HepG2 (cell line): ENCODE data around the gene MFRP. TPM values are rescaled to one million over a fixed set of nuclear protein-coding genes. Genes with fewer than 3 reads are reported as not detected.

ENCODE experiments used
- ASH2L ChIP-seq: fragments of 300-600, 200-600 bp; sonication (generic); IDR thresholded peaks from 2 replicates; pipeline ENCODE4 v1.7.0; 2017; ENCODE audit warnings: low read depth, mild to moderate bottlenecking, moderate library complexity, mixed read lengths, low read length; ENCODE audit not compliant: insufficient read length
- ATF2 ChIP-seq: sonication (generic); formaldehyde crosslinking; IDR thresholded peaks from 2 replicates; pipeline ENCODE4 v1.4.0; 2020; ENCODE audit warnings: missing genetic modification reagents
- ATF5 ChIP-seq: sonication (generic); formaldehyde crosslinking; IDR thresholded peaks from 2 replicates; pipeline ENCODE4 v1.4.0; 2020; ENCODE audit warnings: mild to moderate bottlenecking, low read depth, missing genetic modification reagents
- CAMTA2 ChIP-seq: sonication (generic); formaldehyde crosslinking; IDR thresholded peaks from 2 replicates; pipeline ENCODE4 v1.4.0; 2020; ENCODE audit warnings: mild to moderate bottlenecking, missing genetic modification reagents, borderline replicate concordance
- ELF1 ChIP-seq: sonication (generic); formaldehyde crosslinking; IDR thresholded peaks from 2 replicates; pipeline ENCODE4 v1.4.0; 2020; ENCODE audit warnings: missing genetic modification reagents
- KDM1A ChIP-seq: IDR thresholded peaks from 2 replicates; pipeline ENCODE4 v1.6.1; 2016; ENCODE audit warnings: missing compliant biosample characterization
- KLF9 ChIP-seq: IDR thresholded peaks from 2 replicates; pipeline ENCODE4 v1.6.1; 2016; ENCODE audit warnings: low read depth
- MBNL3 ChIP-seq: fragments of 250-450 bp; sonication (Bioruptor Pico); conservative IDR thresholded peaks from 2 replicates; pipeline ENCODE4 v1.8.0; 2022; ENCODE audit warnings: mild to moderate bottlenecking, inconsistent platforms
- MXD3 ChIP-seq: IDR thresholded peaks from 2 replicates; pipeline ENCODE4 v1.6.1; 2016; ENCODE audit warnings: mild to moderate bottlenecking, missing biosample characterization, missing genetic modification reagents
- PAF1 ChIP-seq: IDR thresholded peaks from 2 replicates; pipeline ENCODE4 v1.6.1; 2016; ENCODE audit warnings: missing genetic modification reagents, missing compliant biosample characterization
- RAD21 ChIP-seq: fragments of 450-650 bp; formaldehyde crosslinking; IDR thresholded peaks from 2 replicates; pipeline ENCODE4 v1.5.0; 2020; ENCODE audit warnings: mild to moderate bottlenecking
- RORA ChIP-seq: sonication (generic); formaldehyde crosslinking; IDR thresholded peaks from 2 replicates; pipeline ENCODE4 v1.5.0; 2020; ENCODE audit warnings: mild to moderate bottlenecking, missing genetic modification reagents, moderate library complexity
- SMYD3 ChIP-seq: sonication (generic); formaldehyde crosslinking; IDR thresholded peaks from 2 replicates; pipeline ENCODE4 v1.8.1; 2023; ENCODE audit warnings: mild to moderate bottlenecking, missing genetic modification reagents
- STAT5B ChIP-seq: sonication (generic); formaldehyde crosslinking; IDR thresholded peaks from 2 replicates; pipeline ENCODE4 v1.4.0; 2020; ENCODE audit warnings: missing genetic modification reagents
- ZBTB20 ChIP-seq: sonication (generic); formaldehyde crosslinking; IDR thresholded peaks from 2 replicates; pipeline ENCODE4 v1.8.1; 2023; ENCODE audit warnings: missing genetic modification reagents, low read depth, mild to moderate bottlenecking, borderline replicate concordance
- ZBTB49 ChIP-seq: sonication (generic); formaldehyde crosslinking; IDR thresholded peaks from 2 replicates; pipeline ENCODE4 v1.4.0; 2020; ENCODE audit warnings: missing genetic modification reagents, borderline replicate concordance
- ZFX ChIP-seq: sonication (generic); formaldehyde crosslinking; IDR thresholded peaks from 2 replicates; pipeline ENCODE4 v1.4.0; 2020; ENCODE audit warnings: mild to moderate bottlenecking, low read depth, missing genetic modification reagents, moderate library complexity
- ZKSCAN5 ChIP-seq: sonication (generic); formaldehyde crosslinking; IDR thresholded peaks from 2 replicates; pipeline ENCODE4 v1.5.1; 2020; ENCODE audit warnings: mild to moderate bottlenecking, missing genetic modification reagents
- ZNF263 ChIP-seq: sonication (generic); formaldehyde crosslinking; IDR thresholded peaks from 2 replicates; pipeline ENCODE4 v1.4.0; 2020; ENCODE audit warnings: missing genetic modification reagents
- ZNF432 ChIP-seq: sonication (generic); formaldehyde crosslinking; IDR thresholded peaks from 2 replicates; pipeline ENCODE4 v1.5.0; 2020; ENCODE audit warnings: missing genetic modification reagents, mild to moderate bottlenecking, borderline replicate concordance
- ZNF484 ChIP-seq: sonication (generic); formaldehyde crosslinking; IDR thresholded peaks from 2 replicates; pipeline ENCODE4 v1.5.1; 2020; ENCODE audit warnings: mild to moderate bottlenecking, low read depth, missing genetic modification reagents, borderline replicate concordance
- ZNF556 ChIP-seq: sonication (generic); formaldehyde crosslinking; IDR thresholded peaks from 2 replicates; pipeline ENCODE4 v1.4.0; 2020; ENCODE audit warnings: mild to moderate bottlenecking, missing genetic modification reagents, borderline replicate concordance
- ZNF576 ChIP-seq: sonication (generic); formaldehyde crosslinking; IDR thresholded peaks from 2 replicates; pipeline ENCODE4 v1.4.0; 2020; ENCODE audit warnings: mild to moderate bottlenecking, missing genetic modification reagents
- ZNF597 ChIP-seq: sonication (generic); formaldehyde crosslinking; IDR thresholded peaks from 2 replicates; pipeline ENCODE4 v1.5.0; 2020; ENCODE audit warnings: missing genetic modification reagents
- ZNF747 ChIP-seq: sonication (generic); formaldehyde crosslinking; IDR thresholded peaks from 2 replicates; pipeline ENCODE4 v1.8.1; 2023; ENCODE audit warnings: missing genetic modification reagents, mild to moderate bottlenecking, borderline replicate concordance
- polyA plus RNA-seq, 8 experiments: library from polyadenylated mRNA; depleted of rRNA in 3 of 8; stranded (reverse) in 7 of 8; unstranded in 1 of 8; fragments of >200 nt; fragmentation: Illumina TruSeq in 4 of 8; extraction: Trizol in 4 of 8; gene quantifications; 2 replicates each; pipeline versions ENCODE4 v1.2.1 to v1.2.3, GENCODE V29; 2011 to 2016; ENCODE audit warnings: low read depth in 4 of 8, missing spikeins in 1 of 8, mixed read lengths in 1 of 8; ENCODE audit not compliant: insufficient read depth in 1 of 8
- total RNA-seq, 5 experiments: library from RNA; depleted of rRNA; stranded (reverse); fragments of >200 nt; fragmentation: Illumina TruSeq; extraction: Trizol; gene quantifications; 2 replicates each; pipeline ENCODE4 v1.2.3, GENCODE V29; 2016; ENCODE audit warnings: low read depth in 1 of 5

The MFRP gene
- total and polyA plus RNA-seq, 2 of the 13 experiments (the other 11 are each of a cell fraction or from before 2014, with no cell fraction given) = not detected

- TF ChIP-seq PAF1 = no peak
- no peak for TF ChIP-seq ATF5
- TF ChIP-seq ATF2 = peak; percentile 73
- no peak for TF ChIP-seq SMYD3 (CRISPR knock-in tag)
- TF ChIP-seq ZNF747 (CRISPR knock-in tag) = 0 out of 2 replicates have a peak, but pooled peaks have one; percentile 52
- TF ChIP-seq ZNF432 (CRISPR knock-in tag) = no peak
- TF ChIP-seq MXD3 (CRISPR knock-in tag) = peak; percentile 61; the same call in 1 of the 2 replicates
- TF ChIP-seq ZFX (CRISPR knock-in tag) = peak; percentile 50; the same call in 1 of the 2 replicates
- TF ChIP-seq CAMTA2 (CRISPR knock-in tag) = no peak
- no peak for TF ChIP-seq ZNF597 (CRISPR knock-in tag)
- no peak for TF ChIP-seq ZBTB20 (CRISPR knock-in tag)
- no peak for TF ChIP-seq ZNF576
- 0 out of 2 replicates have a peak, but pooled peaks have one; percentile 14 for TF ChIP-seq ZNF263 (CRISPR knock-in tag)
- no peak for TF ChIP-seq ASH2L
- no peak for TF ChIP-seq STAT5B (CRISPR knock-in tag)
- no peak for TF ChIP-seq KDM1A (CRISPR knock-in tag)
- TF ChIP-seq MBNL3 (CRISPR knock-in tag) = no peak
- TF ChIP-seq ZNF556 (CRISPR knock-in tag) = no peak
- TF ChIP-seq ZBTB49 (CRISPR knock-in tag) = no peak
- no peak for TF ChIP-seq ZNF484 (CRISPR knock-in tag)
- 0 out of 2 replicates have a peak, but pooled peaks have one; percentile 26 for TF ChIP-seq ELF1 (CRISPR knock-in tag)
- no peak for TF ChIP-seq RORA (CRISPR knock-in tag)
- no peak for TF ChIP-seq ZKSCAN5 (CRISPR knock-in tag)
- no peak for TF ChIP-seq RAD21 (CRISPR knock-in tag)
- no peak for TF ChIP-seq KLF9 (CRISPR knock-in tag)
Measured at GRCh38 chr11:119376197-119376847, 29.8 kb upstream of the MFRP start (continued).
